GM18867 (cell line): ENCODE measurements around the gene KCNN4.

ENCODE experiments used
- ATAC-seq: cut with Tn5 transposase; IDR thresholded peaks from one replicate; pipeline ENCODE4 v1.9.1; 2021; ENCODE audit warnings: mild to moderate bottlenecking, moderate library complexity; ENCODE audit not compliant: unreplicated experiment

The KCNN4 gene

GRCh38 chr19:43751466-43752220 lies 29.1 kb downstream of the KCNN4 start:
- ATAC-seq: no peak

- no peak for ATAC-seq
These were observed 30.9 kb downstream of the KCNN4 start for GRCh38 chr19:43749898-43750297.

- ATAC-seq: no peak
These were observed 31.6 kb downstream of the KCNN4 start for GRCh38 chr19:43749152-43749551.

- no peak for ATAC-seq
These were observed 32.1 kb downstream of the KCNN4 start for GRCh38 chr19:43748685-43749084.

GRCh38 chr19:43748205-43748594 lies 32.6 kb downstream of the KCNN4 start:
- no peak for ATAC-seq

GRCh38 chr19:43747557-43748204 lies 33.1 kb downstream of the KCNN4 start:
- ATAC-seq: no peak

- no peak for ATAC-seq
These were observed 37.7 kb downstream of the KCNN4 start for GRCh38 chr19:43743059-43743458.

- no peak for ATAC-seq
These were observed 39.5 kb downstream of the KCNN4 start for GRCh38 chr19:43741075-43741825.

- ATAC-seq: no peak
These were observed 41.1 kb downstream of the KCNN4 start for GRCh38 chr19:43739439-43740235.

- no peak for ATAC-seq
These were observed 42.0 kb downstream of the KCNN4 start for GRCh38 chr19:43738780-43739211.

- no peak for ATAC-seq
These were observed 44.8 kb downstream of the KCNN4 start for GRCh38 chr19:43735957-43736356.

- no peak for ATAC-seq
These were observed 45.8 kb downstream of the KCNN4 start for GRCh38 chr19:43735013-43735412.

- ATAC-seq: no peak
These were observed 48.9 kb downstream of the KCNN4 start for GRCh38 chr19:43731846-43732245.

GRCh38 chr19:43731346-43731745 lies 49.4 kb downstream of the KCNN4 start:
- ATAC-seq: no peak

- no peak for ATAC-seq
These were observed 50.9 kb downstream of the KCNN4 start for GRCh38 chr19:43729919-43730318.

GRCh38 chr19:43727593-43727853 lies 53.2 kb downstream of the KCNN4 start:
- no peak for ATAC-seq

- ATAC-seq: no peak
These were observed 53.8 kb downstream of the KCNN4 start for GRCh38 chr19:43726736-43727592.

- ATAC-seq: no peak
These were observed 55.3 kb downstream of the KCNN4 start for GRCh38 chr19:43725468-43725867.

GRCh38 chr19:43724896-43725295 lies 55.9 kb downstream of the KCNN4 start:
- ATAC-seq: no peak

GRCh38 chr19:43723588-43723987 lies 57.2 kb downstream of the KCNN4 start:
- no peak for ATAC-seq
